ENCODE results near the gene CUBN.

Gene CUBN

GRCh38 chr10:17009212-17009700 lies 120.4 kb downstream of the CUBN start:
- peak; percentile 78 for DNase-seq

GRCh38 chr10:17007418-17007770 lies 122.2 kb downstream of the CUBN start:
- DNase-seq: no peak

- DNase-seq: peak; percentile 35
Measured at GRCh38 chr10:17006631-17007417, 122.8 kb downstream of the CUBN start.

GRCh38 chr10:17005621-17006566 lies 123.7 kb downstream of the CUBN start:
- no peak for DNase-seq

- DNase-seq: no peak
Measured at GRCh38 chr10:17004801-17005380, 124.7 kb downstream of the CUBN start.

GRCh38 chr10:17003651-17004286 lies 125.8 kb downstream of the CUBN start:
- DNase-seq: peak; percentile 48

- DNase-seq: peak; percentile 93
Measured at GRCh38 chr10:17003151-17003550, 126.5 kb downstream of the CUBN start.

GRCh38 chr10:17001961-17002749 lies 127.5 kb downstream of the CUBN start:
- DNase-seq: peak; percentile 96

GRCh38 chr10:17001297-17001744 lies 128.3 kb downstream of the CUBN start:
- DNase-seq: no peak

- DNase-seq: peak; percentile 88
Measured at GRCh38 chr10:16999665-17000451, 129.8 kb downstream of the CUBN start.

GRCh38 chr10:16996530-16996964 lies 133.1 kb downstream of the CUBN start:
- DNase-seq: peak; percentile 60

- no peak for DNase-seq
Measured at GRCh38 chr10:16995867-16996529, 133.6 kb downstream of the CUBN start.

- no peak for DNase-seq
Measured at GRCh38 chr10:16993186-16993585, 136.4 kb downstream of the CUBN start.

GRCh38 chr10:16992611-16993119 lies 136.9 kb downstream of the CUBN start:
- peak; percentile 45 for DNase-seq

GRCh38 chr10:16991011-16991410 lies 138.6 kb downstream of the CUBN start:
- DNase-seq: no peak

GRCh38 chr10:16989826-16990293 lies 139.8 kb downstream of the CUBN start:
- DNase-seq: peak; percentile 74

- no peak for DNase-seq
Measured at GRCh38 chr10:16988900-16989299, 140.7 kb downstream of the CUBN start.

GRCh38 chr10:16987976-16988610 lies 141.5 kb downstream of the CUBN start:
- no peak for DNase-seq

GRCh38 chr10:16987206-16987621 lies 142.4 kb downstream of the CUBN start:
- DNase-seq: peak; percentile 85

Data from fibroblast of skin of scalp (primary cell).